Endothelial cell of umbilical vein (primary cell): ENCODE measurements around the gene GRAMD1B. TPM values are rescaled to one million over a fixed set of nuclear protein-coding genes. Genes with fewer than 3 reads are reported as not detected.

Experiments used
- BruUV-seq: library from RNA; stranded (reverse); fragments of 400-500 nt; replicated peaks from 2 replicates; lab custom pipeline; 2021; lab: Mats Ljungman, UMichigan
- CTCF ChIA-PET: fragments of 300-600, 350-600 bp; sonication (Branson Sonifier 250); formaldehyde crosslinking; loops from one replicate; lab custom pipeline; 2021; ENCODE audit warnings: antibody characterized with exemption, inconsistent platforms; lab: Charles Lee
- POLR2A ChIA-PET: fragments of 300-600, 350-600 bp; sonication (Branson Sonifier 250); formaldehyde crosslinking; loops from one replicate; lab custom pipeline; 2021; ENCODE audit warnings: antibody characterized with exemption, inconsistent platforms; lab: Charles Lee
- DNase-seq: peaks from one replicate; pipeline ENCODE4 v3.0.0-alpha.2; 2011; ENCODE audit warnings: low read depth, low spot score
- FAIRE-seq: peaks from 2 replicates; lab custom pipeline; 2011; peaks lifted over from hg19 to GRCh38; lab: Jason Lieb, UNC
- H2AFZ ChIP-seq: 2 replicates; pipeline ENCODE4 v1.6.0; 2012; ENCODE audit warnings: low read depth, low read length, control low read depth, inconsistent platforms
- H3K27ac ChIP-seq: 2 replicates; pipeline ENCODE4 v1.5.1; 2011; ENCODE audit warnings: low read depth, mild to moderate bottlenecking, control low read depth, low read length, moderate library complexity; ENCODE audit not compliant: insufficient read depth
- H3K27me3 ChIP-seq, 2 experiments: 2 replicates each; pipeline versions ENCODE4 v1.6.0 to v1.6.1; 2011; ENCODE audit warnings: low read length in 2 of 2, mixed read lengths in 1 of 2; ENCODE audit not compliant: control insufficient read depth in 2 of 2, insufficient read depth in 2 of 2
- H3K36me3 ChIP-seq, 2 experiments: 2 replicates in 1 of 2; 3 replicates in 1 of 2; pipeline ENCODE4 v1.5.1; 2011; ENCODE audit warnings: low read length in 2 of 2, mild to moderate bottlenecking in 1 of 2, moderate library complexity in 1 of 2; ENCODE audit not compliant: control insufficient read depth in 2 of 2, insufficient read depth in 2 of 2; ENCODE audit errors: extremely low read depth in 1 of 2
- H3K4me1 ChIP-seq: 3 replicates; pipeline ENCODE4 v1.5.1; 2011; ENCODE audit warnings: mild to moderate bottlenecking, low read length; ENCODE audit not compliant: control insufficient read depth, insufficient read depth; ENCODE audit errors: extremely low read depth
- H3K4me2 ChIP-seq: 2 replicates; pipeline ENCODE4 v1.6.1; 2011; ENCODE audit warnings: low read length, control low read depth, mixed read lengths; ENCODE audit not compliant: insufficient read depth
- H3K4me3 ChIP-seq, 3 experiments: fragments of 200-600 bp in 1 of 3; sonication (generic), shearing (Covaris generic) in 1 of 3; replicated peaks in 1 of 3; 2 replicates each; pipeline ENCODE4 v1.5.1; 2011 to 2016; ENCODE audit warnings: control low read depth in 3 of 3, low read length in 3 of 3, mild to moderate bottlenecking in 2 of 3, inconsistent platforms in 1 of 3, low read depth in 1 of 3, moderate library complexity in 1 of 3; ENCODE audit not compliant: insufficient read depth in 1 of 3
- H3K79me2 ChIP-seq: 2 replicates; pipeline ENCODE4 v1.6.0; 2012; ENCODE audit warnings: low read length, inconsistent platforms; ENCODE audit not compliant: control insufficient read depth, insufficient read depth
- H3K9ac ChIP-seq: replicated peaks from 2 replicates; pipeline ENCODE3; 2011; ENCODE audit warnings: low read length, control low read depth; ENCODE audit not compliant: insufficient read depth; ENCODE audit errors: extremely low read depth
- H3K9me1 ChIP-seq: replicated peaks from 3 replicates; pipeline ENCODE4 v1.6.0; 2011; ENCODE audit warnings: mild to moderate bottlenecking, low read length; ENCODE audit not compliant: control insufficient read depth, insufficient read depth; ENCODE audit errors: extremely low read depth
- H3K9me3 ChIP-seq: replicated peaks from 2 replicates; pipeline ENCODE4 v1.5.1; 2012; ENCODE audit warnings: low read length, inconsistent platforms; ENCODE audit not compliant: control insufficient read depth, insufficient read depth
- H4K20me1 ChIP-seq: replicated peaks from 2 replicates; pipeline ENCODE3; 2011; ENCODE audit warnings: mild to moderate bottlenecking, low read length; ENCODE audit not compliant: control insufficient read depth, insufficient read depth; ENCODE audit errors: extremely low read depth
- CTCF ChIP-seq, 2 donors: IDR thresholded peaks; 1 replicate in 1 of 2; 2 replicates in 1 of 2; pipeline ENCODE4 v1.5.1; 2011; ENCODE audit warnings: low read length in 2 of 2, mild to moderate bottlenecking in 2 of 2, moderate library complexity in 2 of 2, control low read depth in 1 of 2, inconsistent platforms in 1 of 2, low read depth in 1 of 2; ENCODE audit not compliant: insufficient read depth in 1 of 2; ENCODE audit errors: extremely low read depth in 1 of 2
- EZH2 ChIP-seq: IDR thresholded peaks from 2 replicates; pipeline ENCODE4 v1.6.1; 2012; ENCODE audit warnings: borderline replicate concordance, low read depth, mild to moderate bottlenecking, moderate library complexity, low read length, inconsistent platforms; ENCODE audit not compliant: severe bottlenecking
- FOS ChIP-seq: IDR thresholded peaks from 2 replicates; pipeline ENCODE4 v1.6.1; 2011; ENCODE audit warnings: mild to moderate bottlenecking, low read length, moderate library complexity, borderline replicate concordance; ENCODE audit not compliant: insufficient read depth
- GATA2 ChIP-seq: IDR thresholded peaks from 2 replicates; pipeline ENCODE4 v1.7.0; 2011; ENCODE audit warnings: low read depth, mild to moderate bottlenecking, moderate library complexity, mixed read lengths, low read length; ENCODE audit not compliant: insufficient read length, insufficient read depth
- MAX ChIP-seq: IDR thresholded peaks from 2 replicates; pipeline ENCODE4 v1.6.1; 2011; ENCODE audit not compliant: insufficient read depth, insufficient read length
- MYC ChIP-seq: IDR thresholded peaks from one replicate; pipeline ENCODE4 v1.6.1; 2011; ENCODE audit warnings: mild to moderate bottlenecking, low read depth, low read length
- POLR2A ChIP-seq: IDR thresholded peaks from 2 replicates; pipeline ENCODE4 v1.6.1; 2012; ENCODE audit warnings: low read depth, mild to moderate bottlenecking, control low read depth, low read length
- POLR2AphosphoS5 ChIP-seq: IDR thresholded peaks from 2 replicates; pipeline ENCODE4 v1.6.1; 2012; ENCODE audit warnings: low read depth, mild to moderate bottlenecking, control low read depth, low read length, moderate library complexity; ENCODE audit not compliant: insufficient read depth
- dilution Hi-C: fragments of 300-500 bp; cut with MboI; formaldehyde crosslinking; loops from one replicate; pipeline ENCODE4 v1.15.0; 2019; ENCODE audit warnings: low sequenced_read_pairs; ENCODE audit not compliant: extremely low pct_ligation_motif_present
- intact Hi-C: fragments of 100-400 bp; cut with micrococcal nuclease; formaldehyde crosslinking; loops from one replicate; pipeline ENCODE4 v1.10.0; 2022
- polyA plus RNA-seq, 4 experiments: library from polyadenylated mRNA; depleted of rRNA in 3 of 4; stranded (reverse) in 3 of 4; unstranded in 1 of 4; fragments of >200 nt; gene quantifications; 2 replicates each; pipeline versions ENCODE4 v1.2.1 to v1.2.3, GENCODE V29; 2011 to 2012; ENCODE audit warnings: missing spikeins in 1 of 4
- total RNA-seq: library from RNA; stranded (reverse); gene quantifications from 2 replicates; pipeline ENCODE4 v1.2.3, GENCODE V29; 2021

The GRAMD1B gene
- total and polyA plus RNA-seq, 2 donors (not counting 3 experiments of a cell fraction or from before 2014, with no cell fraction given): 5.1 to 11.1 TPM

- dilution Hi-C loops (no loop called here), intact Hi-C loops (no loop called here)
- Histone ChIP-seq H3K9ac (no peak overlapping the region), H3K4me3 (no peak overlapping the region), H3K4me2 (no peak overlapping the region), H2AFZ (no peak overlapping the region), H3K27ac (no peak overlapping the region), H3K27me3 (no peaks in the 10 kb centered on the region), H3K79me2 (no peaks in the 10 kb centered on the region), H3K9me3 (no peaks in the 10 kb centered on the region), H4K20me1 (no peaks in the 10 kb centered on the region), H3K4me1 (peaks cover 11% of the 10 kb centered on the region), H3K9me1 (no peaks in the 10 kb centered on the region), H3K36me3 (peaks cover 0 to 2% of the 10 kb centered on the region in 2 experiments)
- ChIA-PET POLR2A (no interaction called here), CTCF (interaction anchor here (0.6 to 1.4 kb wide), 3 partner anchors 14 to 293 kb away, joined by 3 to 4 read pairs (median 4); no protein-coding TSS in a partner anchor)
- no peak for FAIRE-seq
- no peak for TF ChIP-seq MAX
- no peak for TF ChIP-seq EZH2
- no peak for TF ChIP-seq CTCF (IDR thresholded peaks at IDR 0.05; ENCODE audit: extremely low read depth in 1 of 2, insufficient read depth in 1 of 2, low read depth in 1 of 2, low read length in 2 of 2)
- no peak for TF ChIP-seq POLR2A
- no peak for TF ChIP-seq GATA2
- no peak for TF ChIP-seq FOS
- TF ChIP-seq POLR2AphosphoS5: no peak
- no peak for TF ChIP-seq MYC
- DNase-seq: no peak
- BruUV-seq: no TSS peak
Observed at GRCh38 chr11:123594188-123594901, 164.3 kb downstream of the GRAMD1B start.
